RCC 7860 (cell line): ENCODE measurements around the gene MEP1B.
"Not testable (repeated sequence)": the region's sequence is repeated elsewhere in the genome, so short reads cannot be mapped to it uniquely, and the experiment has no call there.

Experiments used
- DNase-seq: peaks from one replicate; pipeline ENCODE4 v3.0.0-alpha.2; 2015; ENCODE audit warnings: low spot score
- FAIRE-seq: peaks from 2 replicates; lab custom pipeline; 2012; peaks lifted over from hg19 to GRCh38; lab: Jason Lieb, UNC

MEP1B gene

DNA sequence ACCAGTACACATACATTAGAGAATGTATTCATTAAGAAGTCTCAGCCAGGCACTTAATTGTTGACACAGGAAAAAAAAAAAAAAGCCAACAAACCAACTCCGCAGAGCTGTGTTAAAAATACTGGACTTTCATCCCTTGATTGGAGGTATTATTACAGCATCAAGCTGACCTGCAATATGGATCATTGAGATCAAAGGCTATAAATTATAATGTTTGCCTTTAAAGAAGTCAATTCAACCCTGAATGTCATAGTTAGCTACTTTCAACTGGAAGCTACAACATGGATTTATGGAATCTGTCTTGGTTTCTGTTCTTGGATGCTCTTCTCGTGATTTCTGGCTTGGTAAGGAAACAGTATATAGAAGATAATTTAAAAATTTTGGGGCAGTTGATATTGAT, at the start of gene MEP1B:
TSS of gene MEP1B (plus strand) at position 250 of the 400 bp plus-strand sequence. CDS start at position 282, 32 bp downstream.
- DNase-seq (no peak), FAIRE-seq (no peak)

- FAIRE-seq (no peak), DNase-seq (no peak)
Observed at GRCh38 chr18:32148185-32148870, 41.5 kb upstream of the MEP1B start.

GRCh38 chr18:32152705-32153448, 37.0 kb upstream of the MEP1B start:
- FAIRE-seq (no peak), DNase-seq (no peak)

DNA sequence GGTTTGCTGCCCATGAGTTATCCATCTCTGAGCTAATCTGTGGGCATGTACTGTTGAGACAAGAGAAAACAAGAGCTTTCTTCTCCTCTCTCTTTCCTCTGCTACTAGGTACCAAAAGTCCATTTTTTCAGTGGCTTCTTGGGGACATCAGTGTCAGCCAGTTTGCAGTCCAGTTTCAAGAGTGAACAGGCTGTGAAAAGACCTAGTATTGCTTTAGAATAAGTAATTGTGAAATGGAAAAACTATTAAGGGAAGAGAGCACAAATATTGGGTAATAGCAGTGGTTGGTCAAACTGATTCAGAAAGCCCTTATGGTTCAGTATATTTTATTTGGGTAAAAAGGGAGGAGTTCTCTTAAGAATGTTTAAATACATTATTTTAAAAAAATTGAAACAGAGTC, 33.0 kb upstream of the MEP1B start:
- no peak for FAIRE-seq
- DNase-seq: no peak

GRCh38 chr18:32157580-32157979, 32.3 kb upstream of the MEP1B start:
- FAIRE-seq (no peak), DNase-seq (no peak)

GRCh38 chr18:32158108-32158624, 31.7 kb upstream of the MEP1B start:
- peak; percentile 38 for DNase-seq
- FAIRE-seq: peak; percentile 56

GRCh38 chr18:32158631-32159030, 31.2 kb upstream of the MEP1B start:
- DNase-seq, FAIRE-seq: not testable (repeated sequence)

GRCh38 chr18:32160547-32160946, 29.3 kb upstream of the MEP1B start:
- no peak for DNase-seq
- no peak for FAIRE-seq

DNA sequence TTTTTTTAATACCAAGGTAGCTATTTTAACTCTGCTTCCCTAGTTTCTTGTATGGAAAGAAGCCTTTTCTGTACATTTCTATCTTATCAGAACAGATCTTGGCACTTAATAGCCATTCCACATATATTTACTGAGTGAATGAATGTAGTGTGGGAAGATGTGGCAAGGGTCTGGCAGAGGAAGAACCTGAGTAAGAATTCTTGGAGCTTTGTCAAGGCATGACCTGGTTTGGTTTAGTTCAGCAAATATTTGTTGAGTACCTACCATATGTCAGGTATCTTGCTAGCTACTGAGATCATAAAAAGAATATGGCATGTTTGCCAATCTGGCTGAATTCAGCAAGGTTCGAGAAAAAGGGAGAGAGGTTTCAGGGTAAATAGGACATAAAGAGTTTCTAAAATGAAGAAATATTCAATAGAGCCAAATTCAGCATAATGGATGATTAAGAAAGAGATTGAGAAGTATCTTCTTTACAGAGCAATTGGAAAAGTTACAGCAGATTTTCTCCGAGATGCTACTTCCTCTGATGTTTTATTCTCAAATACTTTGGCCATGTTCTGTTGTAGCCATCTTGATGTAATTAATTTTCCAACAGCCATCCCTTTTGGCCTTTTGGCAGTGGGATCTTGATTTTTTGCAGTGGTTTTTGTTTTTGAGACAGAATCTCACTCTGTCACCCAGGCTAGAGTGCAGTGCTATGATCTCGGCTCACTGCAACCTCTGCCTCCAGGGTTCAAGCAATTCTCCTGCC, 21.7 kb upstream of the MEP1B start:
- DNase-seq: no peak
- FAIRE-seq: no peak

GRCh38 chr18:32173654-32174053, 16.2 kb upstream of the MEP1B start:
- DNase-seq: no peak
- FAIRE-seq: no peak

GRCh38 chr18:32174719-32175118, 15.1 kb upstream of the MEP1B start:
- DNase-seq (no peak), FAIRE-seq (no peak)

DNA sequence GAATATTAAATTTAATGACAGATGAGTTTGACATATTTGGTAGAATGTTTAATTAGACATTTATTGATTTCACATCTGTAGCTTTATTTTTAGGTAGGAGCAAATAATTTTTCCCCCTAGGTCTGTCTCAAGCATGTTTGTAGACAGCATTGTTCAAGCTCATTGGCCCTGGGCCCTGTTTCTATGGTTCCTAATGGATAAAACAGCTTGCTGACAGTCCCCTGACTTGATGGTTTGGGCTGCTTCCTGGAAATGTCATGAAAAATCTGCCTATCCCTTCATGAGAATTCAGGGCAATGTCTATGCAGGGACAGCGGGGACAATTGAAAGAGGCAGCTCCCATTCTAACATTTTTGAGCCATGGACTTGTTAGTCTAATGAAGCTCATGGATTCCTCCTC, 14.6 kb upstream of the MEP1B start:
- FAIRE-seq: no peak
- no peak for DNase-seq

GRCh38 chr18:32176745-32177144, 13.1 kb upstream of the MEP1B start:
- not testable (repeated sequence) for DNase-seq, FAIRE-seq

DNA sequence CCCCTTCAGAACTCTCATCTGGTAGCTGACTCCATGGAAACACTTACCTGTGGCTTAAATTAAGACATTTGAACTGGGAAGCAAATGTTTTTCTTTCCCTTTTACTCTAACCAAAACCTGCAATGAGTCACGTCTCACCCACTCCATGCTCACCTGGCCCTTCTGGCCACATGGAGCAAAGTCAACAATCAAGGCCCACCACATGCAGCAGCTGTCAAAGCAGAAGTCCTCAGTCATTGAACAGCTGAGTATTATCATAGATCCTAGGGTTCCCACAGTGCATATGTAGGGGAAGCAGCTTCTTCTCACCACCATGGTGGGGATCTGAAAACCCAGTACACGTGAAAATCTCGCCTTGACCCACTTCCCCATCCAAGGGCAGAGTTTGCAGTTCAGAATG, 12.3 kb upstream of the MEP1B start:
- DNase-seq: no peak
- FAIRE-seq: no peak

DNA sequence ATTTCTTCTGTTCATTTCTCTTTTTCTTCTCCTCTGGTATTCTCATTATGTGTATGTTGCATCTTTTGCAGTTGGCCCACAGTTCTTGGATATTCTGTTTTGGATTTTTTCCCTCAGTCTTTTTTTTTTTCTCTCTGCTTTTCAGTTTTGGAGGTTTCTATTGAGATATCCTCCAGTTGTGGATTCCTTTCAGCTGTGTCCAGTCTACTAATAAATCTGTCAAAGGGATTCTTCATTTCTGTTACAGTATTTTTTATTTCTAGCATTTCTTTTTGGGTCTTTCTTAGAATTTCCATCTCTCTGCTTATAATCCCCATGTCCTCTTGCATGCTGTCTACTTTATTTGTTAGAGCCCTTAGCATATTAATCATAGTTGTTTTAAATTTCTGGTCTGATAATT, 6.3 kb upstream of the MEP1B start:
- FAIRE-seq (no peak), DNase-seq (no peak)

- DNase-seq: no peak
- no peak for FAIRE-seq
Observed at GRCh38 chr18:32190209-32190608, 370 bp downstream of the MEP1B start.

DNA sequence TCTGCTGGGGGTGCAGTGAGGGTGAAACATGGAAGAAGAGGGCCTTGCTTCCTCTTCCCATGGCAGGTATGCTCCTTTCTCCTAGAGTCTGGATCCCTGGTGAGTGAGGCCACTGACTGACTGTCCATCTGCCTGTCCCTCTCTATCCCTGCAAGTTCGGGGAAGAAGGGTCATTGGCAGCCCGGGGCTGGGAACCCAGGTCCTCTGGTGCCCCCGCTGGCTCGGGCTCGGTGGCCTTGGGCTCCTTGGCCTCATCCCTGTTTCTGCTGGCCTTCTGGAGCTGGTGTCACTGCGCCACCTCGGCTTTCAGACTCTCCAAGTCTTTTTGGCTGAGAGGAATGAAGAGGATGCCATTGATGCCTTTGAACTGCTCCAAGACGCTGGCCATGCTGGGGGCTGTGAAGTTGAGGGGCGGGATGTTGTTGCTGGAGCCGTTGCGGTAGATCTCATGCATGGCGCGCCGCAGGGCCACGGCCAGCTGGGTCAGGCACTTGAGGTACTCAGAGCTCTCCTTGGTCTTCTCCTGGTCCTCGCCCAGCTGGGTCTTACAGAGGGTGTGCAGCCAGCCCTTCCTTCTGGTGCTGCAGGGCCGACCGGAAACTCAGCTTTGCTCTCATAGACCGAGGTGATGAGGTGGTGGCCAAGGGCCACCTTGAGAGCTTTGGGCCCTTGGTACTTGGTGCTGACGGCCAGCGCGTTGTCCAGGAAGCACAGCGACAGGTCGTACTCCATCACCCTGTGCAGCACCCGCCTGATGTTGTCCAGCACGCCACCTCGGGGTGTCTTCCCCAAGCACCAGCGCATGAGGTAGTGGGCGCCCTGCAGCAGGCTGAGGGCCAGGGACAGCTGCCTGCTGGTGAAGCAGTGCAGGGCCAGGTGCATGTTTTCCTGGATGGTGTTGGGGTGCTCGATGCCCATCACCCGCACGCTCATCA, 6.3 kb downstream of the MEP1B start:
- FAIRE-seq (no peak), DNase-seq (no peak)

DNA sequence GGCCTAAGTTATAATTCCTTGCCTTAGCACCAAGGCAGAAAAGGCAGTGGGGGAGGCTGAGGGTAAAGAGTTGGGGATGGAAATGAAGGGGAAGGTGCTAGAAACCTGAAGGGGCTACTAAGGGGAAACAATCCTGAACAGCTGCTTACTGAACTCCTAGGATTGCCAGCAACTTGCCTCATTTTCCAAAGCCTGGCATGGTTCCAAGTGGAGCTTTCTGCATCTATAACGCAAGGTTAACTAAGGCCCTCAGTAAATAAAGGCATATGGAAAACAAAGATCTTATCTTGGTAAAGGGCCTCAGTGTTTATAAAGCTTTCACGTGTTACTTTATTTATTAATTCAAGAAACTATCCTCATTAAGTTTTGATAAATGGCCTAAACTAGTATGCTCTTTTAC, 10.9 kb downstream of the MEP1B start:
- DNase-seq (no peak), FAIRE-seq (no peak)

- FAIRE-seq: no peak
Observed at GRCh38 chr18:32201948-32202672, 12.3 kb downstream of the MEP1B start.

GRCh38 chr18:32208023-32208422, 18.2 kb downstream of the MEP1B start:
- no peak for FAIRE-seq

More at GRCh38 chr18:32201948-32202672, 12.3 kb downstream of the MEP1B start:
- no peak for DNase-seq

More at GRCh38 chr18:32208023-32208422, 18.2 kb downstream of the MEP1B start:
- no peak for DNase-seq
